ENCODE results near the gene VPS33A.

Gene VPS33A

DNA sequence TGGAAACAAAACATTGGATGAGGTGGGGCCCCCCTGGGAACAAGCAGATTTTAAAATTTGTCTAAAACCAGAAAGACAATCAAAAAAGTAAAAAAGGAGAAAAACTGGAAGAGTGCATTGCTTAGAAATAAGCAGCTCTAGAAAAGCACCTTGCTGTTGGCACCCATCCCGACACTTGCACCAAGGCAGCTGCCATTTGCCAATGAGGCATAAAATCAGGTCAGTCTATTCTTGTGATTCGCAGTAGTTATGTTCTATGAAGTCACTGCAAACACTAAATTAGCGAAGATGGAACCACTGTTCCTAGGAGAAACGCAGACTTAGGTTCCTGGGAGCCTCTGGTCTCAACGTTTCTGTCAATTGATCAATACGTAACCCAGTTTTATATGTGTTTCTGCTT is 16.2 kb downstream of the VPS33A start:
- DNase-seq = no peak

DNA sequence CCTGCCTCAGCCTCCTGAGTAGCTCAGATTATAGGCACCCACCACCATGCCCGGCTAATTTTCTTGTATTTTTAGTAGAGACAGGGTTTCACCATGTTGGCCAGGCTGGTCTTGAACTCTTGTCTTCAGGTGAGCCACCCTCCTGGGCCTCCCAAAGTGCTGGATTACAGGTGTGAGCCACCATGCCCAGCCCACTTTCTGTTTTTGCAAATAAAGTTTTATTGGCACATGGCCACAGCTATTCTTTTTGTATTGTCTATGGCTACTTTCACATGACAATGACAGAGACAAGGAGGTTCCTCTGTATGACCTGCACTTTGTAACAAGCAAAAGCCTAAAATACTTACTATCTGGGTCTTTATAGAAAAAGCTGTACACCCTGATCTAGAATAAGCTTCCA is 20.7 kb downstream of the VPS33A start:
- DNase-seq = no peak

DNA sequence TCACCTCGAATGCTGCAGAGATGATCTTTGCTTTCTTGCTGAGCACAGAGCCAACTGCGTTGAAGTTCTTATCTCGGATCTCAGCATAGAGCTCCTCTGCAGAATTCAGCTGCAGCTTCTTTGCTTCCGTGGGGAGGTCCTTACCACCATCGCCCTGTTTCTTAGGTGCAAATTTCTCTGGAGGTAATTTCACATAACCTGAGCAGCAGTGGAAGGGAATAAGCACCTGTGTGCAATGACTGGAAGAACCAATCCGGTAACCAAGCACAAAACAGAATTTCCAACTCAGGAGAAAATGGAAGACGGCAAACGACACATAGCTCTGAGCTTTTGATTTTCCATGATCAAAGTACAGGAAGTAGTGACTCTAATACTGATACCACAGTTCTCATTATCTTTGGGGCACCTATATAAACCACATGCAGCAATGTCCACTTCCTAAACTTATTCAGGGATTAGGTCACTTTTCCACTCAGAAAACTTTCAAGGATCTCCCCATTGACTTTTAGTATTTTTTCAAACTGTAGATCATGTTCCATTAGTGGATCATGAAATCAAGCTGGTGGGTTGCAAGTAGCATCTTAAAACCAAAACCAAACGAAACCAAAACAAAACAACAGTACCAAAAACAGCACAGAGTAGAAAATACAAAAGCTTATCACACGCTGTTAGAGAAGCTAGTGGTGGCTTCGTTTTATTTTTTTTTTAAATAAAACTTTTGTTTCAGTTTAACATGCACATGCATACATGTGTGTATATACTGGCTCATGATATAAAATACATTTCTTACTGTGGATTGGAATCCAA is 21.5 kb downstream of the VPS33A start:
- no peak for DNase-seq

DNA sequence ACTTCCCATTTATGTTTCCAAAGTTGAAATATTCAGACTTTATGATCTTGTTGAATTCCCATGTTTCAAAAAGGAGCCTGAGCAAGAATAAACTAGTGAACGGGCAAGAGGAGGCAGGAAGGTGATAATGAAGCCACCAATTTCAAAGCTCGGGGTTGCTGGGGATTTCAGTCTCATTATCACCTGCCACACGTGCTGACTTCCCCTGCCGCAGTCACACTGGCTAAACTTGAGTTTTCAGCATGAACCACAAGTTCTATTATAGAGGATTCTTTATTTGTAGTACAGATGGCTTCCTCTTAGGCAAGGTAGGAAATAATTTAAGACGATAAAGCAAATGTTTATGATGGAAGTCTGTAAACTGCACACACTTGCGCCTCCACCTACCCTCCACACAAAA is 22.3 kb downstream of the VPS33A start:
- no peak for DNase-seq

DNA sequence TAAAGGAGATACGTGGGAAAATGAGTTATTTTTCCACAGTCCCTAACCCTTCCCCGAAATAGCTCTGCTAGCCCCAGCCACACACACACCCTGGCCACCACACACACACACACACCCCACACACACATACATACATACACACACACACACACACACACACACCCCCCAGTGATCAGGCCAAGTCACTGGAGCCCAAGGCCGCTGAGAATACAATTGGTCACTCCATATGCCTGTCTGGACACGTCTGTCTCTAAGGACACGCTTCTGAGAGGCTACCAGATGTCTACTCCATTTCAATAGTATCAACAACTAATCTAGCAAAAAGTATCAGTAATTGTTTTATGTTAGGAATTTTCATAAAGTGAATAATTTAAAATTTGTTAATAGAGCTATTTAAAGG is 27.4 kb downstream of the VPS33A start:
- DNase-seq = no peak

DNA sequence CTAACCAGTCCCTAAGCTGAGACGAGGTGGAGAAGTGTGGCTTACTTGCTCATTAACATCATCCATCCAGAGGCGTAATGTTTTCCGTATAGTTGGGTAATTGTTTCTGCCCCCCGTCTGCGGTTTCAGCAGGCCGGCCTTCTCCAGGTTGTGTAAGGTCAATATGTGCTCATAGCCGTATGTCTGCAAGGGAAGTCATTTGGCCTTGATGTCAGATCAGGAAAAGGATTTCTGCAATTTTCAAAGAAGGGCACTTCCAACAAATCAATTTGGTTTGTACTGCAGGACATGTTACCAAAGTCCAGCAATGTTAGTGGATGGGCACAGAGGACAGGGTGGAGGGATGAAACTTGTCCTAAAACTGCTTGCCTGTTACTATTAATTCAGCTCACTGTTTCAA is 30.6 kb downstream of the VPS33A start:
- DNase-seq = no peak

DNA sequence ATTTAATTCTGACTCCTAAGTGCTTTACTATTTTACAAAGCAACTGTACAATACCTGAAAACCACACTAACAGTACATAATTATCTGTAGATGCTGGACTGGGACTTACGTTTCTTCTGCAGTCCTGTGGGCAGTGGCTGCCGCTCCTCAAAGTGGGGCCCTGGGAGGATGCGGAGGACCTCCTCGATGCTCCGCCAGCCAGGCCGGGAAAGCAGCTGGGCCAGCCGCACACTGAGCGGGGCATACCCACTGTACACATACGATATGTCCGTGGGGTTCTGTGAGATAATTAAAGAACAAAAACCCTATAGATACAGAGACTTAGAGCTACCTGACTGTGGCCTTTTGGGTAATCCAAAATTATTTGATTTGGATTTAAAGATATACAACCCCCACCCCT is 33.6 kb downstream of the VPS33A start:
- no peak for DNase-seq

DNA sequence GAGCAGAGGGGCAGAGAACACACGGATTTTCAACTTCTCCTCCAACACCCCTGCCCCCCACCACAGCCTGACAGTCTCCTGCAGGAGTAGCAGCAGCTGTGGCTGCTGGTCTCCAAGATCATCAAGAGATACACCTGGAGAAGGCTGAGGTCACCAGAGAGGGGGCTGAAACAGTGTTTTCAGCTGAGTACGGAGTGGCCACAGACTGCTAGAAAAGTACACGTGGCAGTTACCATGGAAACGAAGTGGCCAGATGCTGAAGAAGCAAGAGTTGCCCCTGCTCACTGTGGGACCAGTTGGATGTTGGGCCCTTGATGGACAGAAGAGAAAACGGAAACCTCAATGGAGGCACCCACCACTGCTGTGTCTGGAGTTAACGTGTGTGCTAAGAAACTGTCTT is 35.5 kb downstream of the VPS33A start:
- peak; percentile 13 for DNase-seq

DNA sequence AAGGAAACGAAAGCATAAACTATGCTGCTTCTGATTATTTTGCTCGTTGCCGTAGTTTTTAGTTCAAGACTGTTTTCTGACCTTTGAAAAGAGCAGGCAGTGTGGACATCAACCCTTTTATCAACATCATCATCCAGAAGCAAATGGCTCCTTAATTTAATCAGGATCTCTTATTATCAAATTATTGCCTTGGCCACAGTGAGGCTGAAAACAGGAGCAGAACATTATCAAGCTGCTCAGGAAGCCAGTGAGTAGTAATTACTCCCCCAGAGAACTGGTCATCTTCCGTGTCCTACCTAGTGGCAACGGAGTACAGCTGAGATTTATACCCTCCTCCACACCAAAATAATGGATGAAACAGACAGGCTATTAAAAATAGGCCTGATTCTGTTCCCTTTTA is 38.2 kb downstream of the VPS33A start:
- no peak for DNase-seq

DNA sequence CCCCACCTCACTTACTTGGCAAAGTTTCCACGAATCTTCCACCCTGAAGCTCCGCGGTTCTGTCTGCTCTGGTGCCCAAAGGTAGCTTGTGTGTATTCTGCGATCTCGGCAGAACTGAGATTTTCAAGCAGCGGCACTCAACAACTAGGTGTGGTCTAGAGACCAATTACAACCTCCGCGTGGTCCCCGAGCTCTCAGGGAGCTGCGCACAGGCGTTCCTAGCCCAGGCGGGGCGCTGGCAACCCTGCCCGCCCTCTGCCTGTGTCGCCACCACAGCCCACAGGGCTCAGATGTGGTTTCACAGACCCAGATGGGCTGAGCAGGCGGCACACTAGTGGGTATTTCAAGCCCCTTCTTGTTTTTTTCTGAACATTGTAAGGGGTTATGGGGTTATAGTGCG is 39.0 kb downstream of the VPS33A start:
- peak; percentile 57 for DNase-seq

DNA sequence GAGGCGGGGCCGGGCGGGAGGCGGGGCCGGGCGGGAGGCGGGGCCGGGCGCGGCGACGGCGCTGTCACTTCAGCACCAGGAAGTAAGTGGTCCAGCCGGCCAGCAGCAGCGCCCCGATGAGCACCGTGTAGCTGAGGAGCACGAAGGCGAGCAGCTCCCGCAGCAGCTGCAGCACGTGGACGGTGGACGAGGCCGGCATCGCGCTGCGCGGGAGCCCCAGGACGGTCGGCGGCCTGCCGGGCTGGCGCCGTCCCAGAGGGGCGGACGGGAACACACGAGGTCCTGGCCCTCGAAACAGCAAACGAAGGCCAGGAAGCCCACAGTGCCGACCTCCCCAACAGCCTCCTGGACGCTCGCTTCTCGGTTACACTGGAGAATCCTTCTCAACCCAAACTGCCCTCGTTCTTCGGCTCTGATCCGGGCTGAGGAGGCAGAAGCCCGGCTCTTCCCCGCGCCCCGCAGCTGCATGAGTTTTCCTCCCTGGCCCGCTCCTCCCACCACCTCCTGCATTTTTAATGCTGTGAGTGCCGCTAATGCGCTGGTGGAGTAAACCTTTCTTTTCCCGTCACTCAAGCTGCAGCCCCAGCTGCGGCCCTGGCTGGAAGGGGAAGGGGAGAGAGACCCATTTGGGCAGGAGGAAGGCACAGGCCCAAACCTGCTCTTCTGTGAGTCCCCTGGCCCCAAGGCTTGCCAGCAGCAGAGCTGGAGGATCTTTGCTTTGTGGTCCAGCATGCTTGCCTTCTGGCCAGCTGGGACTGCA is 39.7 kb downstream of the VPS33A start:
- peak; percentile 69 for DNase-seq

DNA sequence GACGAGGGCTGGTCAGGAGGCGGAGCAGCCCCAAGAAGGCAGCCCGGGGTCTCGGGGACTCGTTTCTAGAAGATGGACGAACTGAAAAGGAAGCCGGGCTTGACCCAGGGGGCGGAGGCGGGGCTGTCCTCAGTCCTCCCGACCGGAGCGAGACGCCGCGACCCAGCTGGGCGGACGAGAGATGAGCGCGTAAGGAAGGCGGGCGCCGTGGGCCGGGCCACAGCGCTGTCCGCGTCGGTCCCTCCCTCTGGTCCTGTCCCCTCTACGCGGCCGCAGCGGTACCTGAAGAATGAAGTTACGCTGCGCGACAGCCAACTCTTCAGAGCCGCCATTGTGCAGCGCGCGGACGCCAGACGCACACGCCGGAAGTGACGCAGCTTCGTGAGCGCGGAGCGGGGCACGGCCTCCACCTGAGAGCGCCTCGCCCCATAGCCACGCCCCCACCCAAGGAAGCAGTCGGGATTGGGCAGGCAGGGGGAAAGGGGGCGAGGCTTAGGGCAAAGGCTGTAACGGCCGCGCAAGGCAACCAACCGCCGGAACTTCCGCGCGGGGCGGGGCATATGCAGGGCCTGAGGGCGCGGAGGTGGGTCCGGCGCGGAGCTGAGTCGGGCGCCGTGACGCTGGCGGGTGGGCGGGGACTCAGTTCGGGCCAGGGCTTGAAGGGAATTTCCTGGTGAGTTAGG is 40.5 kb downstream of the VPS33A start, which contains the start of gene DIABLO:
TSS of gene DIABLO (minus strand) at position 370 of the 683 bp plus-strand sequence. CDS start at position 332, 38 bp downstream.
- peak; percentile 100 for DNase-seq

DNA sequence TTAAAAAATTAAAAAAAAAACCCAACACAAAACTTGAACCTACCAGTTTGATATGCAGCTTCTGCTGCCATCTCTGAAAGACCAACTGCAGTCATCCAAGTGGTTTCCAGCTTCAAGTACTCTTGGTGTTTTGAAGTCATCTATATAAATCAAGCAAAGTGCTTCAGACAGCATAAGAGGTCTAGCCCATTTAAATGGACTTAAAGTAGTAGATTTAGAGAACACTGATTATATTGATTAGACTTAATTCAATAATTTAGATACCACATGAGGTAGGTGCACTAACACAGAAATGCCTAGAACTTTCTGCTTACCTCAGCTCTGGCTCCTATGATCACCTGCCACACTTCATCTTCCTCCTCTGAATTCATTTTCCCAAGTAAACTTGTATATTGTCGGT is 49.8 kb downstream of the VPS33A start:
- no peak for DNase-seq

DNA sequence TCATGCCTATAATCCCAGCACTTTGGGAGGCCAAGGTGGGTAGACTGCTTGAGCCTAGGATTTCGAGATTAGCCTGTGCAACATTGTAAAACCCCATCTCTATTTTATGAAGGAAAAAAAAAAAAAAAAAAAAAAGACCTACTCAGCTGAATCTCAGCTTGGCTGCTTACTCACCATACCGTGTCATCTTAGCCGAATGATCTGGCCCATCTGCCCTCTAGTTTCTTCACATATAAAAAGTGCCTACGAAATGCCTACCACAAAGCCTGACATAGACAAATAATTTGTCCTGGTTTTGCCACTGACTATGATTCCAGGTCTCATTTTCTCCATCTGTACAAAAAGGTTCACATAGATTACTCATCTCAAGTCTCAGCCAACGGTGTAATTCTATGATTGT is 50.5 kb downstream of the VPS33A start:
- DNase-seq = no peak

DNA sequence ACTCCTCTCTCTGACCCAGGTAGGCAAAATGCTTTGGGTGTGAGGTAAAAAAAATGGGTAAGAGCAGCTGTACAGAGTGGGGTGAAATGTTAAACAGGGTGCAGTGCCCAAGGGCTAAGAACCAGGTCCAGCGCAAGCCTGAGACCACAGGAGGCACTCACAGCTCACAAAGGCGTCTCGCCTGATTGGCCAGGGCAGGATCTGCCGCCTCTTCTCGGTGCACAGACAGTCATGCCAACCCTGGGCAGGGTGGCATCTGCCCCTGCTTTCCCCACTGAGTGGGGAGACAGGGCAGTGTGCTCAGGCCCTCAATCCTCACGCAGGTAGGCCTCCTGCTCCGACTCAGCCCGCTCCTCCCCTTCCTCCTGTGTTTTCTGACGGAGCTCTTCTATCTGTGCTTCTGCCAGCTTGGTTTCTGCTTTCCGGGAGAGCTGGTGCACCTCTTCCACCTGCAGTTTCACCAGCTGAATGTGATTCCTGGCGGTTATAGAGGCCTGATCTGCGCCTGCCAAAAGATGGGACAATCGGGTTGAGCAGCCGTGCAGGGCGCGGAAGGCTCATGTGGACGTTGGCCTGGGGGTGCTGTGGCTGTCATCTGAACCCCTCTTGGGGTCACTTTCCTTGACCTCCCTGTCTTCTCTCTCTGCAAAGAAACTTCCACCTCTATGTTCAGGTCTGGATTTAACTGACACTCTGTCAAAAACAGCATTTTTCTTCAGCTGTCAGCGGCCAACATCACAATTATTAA is 58.0 kb downstream of the VPS33A start:
- DNase-seq = no peak

DNA sequence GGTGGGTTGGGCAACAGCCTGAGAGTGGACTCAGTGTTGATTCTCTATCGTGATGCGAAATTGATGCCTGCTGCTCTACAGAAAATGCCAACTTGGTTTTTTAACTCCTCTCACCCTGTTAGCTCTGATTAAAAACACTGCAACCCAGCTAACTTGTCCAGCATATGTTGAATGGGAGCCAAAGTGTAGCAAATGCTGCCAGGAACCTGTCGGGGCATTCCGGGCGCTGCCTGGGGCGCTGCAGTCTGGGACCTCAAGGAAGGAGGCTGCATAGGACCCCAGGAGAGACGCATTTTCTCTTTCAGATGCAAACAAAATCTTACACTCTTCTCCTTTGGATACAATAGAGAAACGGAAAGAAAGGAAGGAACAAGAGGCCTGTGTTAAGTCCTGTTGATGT is 58.9 kb downstream of the VPS33A start:
- DNase-seq = no peak

DNA sequence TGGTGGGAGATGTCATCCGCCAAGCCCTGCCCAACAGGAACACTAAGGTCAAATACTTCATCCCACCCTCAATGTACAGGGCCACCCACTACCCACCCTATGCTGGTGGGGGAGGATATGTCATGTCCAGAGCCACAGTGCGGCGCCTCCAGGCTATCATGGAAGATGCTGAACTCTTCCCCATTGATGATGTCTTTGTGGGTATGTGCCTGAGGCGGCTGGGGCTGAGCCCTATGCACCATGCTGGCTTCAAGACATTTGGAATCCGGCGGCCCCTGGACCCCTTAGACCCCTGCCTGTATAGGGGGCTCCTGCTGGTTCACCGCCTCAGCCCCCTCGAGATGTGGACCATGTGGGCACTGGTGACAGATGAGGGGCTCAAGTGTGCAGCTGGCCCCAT is 59.3 kb downstream of the VPS33A start:
- DNase-seq = no peak

DNA sequence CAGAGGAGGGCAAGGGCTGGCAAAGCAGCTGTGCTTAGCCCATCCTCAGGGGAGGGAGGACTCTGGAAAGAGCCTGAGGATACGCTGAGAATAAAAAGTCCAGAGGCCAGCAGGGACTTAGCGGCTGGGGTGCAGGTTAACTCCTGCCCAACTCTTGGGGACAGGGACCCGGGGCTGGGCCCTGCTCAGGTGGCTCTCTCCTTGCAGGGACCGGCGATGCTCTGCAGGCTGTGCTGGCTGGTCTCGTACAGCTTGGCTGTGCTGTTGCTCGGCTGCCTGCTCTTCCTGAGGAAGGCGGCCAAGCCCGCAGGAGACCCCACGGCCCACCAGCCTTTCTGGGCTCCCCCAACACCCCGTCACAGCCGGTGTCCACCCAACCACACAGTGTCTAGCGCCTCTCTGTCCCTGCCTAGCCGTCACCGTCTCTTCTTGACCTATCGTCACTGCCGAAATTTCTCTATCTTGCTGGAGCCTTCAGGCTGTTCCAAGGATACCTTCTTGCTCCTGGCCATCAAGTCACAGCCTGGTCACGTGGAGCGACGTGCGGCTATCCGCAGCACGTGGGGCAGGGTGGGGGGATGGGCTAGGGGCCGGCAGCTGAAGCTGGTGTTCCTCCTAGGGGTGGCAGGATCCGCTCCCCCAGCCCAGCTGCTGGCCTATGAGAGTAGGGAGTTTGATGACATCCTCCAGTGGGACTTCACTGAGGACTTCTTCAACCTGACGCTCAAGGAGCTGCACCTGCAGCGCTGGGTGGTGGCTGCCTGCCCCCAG is 60.0 kb downstream of the VPS33A start:
- peak; percentile 29 for DNase-seq

DNA sequence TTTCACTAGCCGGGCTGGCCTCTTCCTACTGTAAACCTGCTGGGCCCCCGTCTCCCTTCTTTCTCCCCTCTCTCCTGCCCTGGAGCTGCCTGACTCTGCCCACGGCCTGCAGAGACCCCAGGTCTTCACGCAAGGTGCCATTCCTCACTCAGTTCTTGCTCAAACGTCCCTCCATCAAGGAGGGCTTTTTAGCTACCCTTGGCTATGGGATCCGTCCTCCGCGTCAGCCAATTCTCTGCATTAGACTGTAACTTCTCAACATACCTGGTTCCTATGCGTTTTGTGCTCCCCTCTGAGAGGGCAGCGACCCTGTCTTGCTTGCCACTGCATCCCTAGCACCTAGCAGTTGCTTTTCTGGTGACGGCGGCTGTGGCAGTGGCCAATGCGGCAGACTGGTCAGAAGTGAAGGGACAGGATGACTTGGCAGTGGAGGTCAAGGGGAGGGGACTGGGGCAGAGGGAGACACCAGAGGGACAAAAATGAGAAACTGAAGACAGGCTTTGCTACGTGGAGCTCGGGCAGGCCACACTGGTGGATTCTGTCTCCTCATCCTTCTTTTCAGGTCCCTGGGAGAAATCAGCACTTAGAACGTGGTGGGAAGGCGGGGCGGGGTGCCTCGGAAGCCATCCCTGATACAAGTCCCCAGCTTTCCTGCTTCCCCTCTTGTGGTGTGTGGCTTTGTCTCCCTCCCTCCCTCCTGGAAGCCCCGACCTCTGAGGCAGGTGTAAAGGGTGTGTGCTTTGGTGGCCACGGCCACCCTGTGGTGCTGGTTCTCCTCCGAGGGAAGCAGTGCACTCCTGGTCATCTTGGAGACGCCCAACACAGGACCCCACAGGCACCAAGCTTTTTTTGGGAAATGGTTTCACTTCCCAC is 61.0 kb downstream of the VPS33A start:
- DNase-seq = peak; percentile 44

DNA sequence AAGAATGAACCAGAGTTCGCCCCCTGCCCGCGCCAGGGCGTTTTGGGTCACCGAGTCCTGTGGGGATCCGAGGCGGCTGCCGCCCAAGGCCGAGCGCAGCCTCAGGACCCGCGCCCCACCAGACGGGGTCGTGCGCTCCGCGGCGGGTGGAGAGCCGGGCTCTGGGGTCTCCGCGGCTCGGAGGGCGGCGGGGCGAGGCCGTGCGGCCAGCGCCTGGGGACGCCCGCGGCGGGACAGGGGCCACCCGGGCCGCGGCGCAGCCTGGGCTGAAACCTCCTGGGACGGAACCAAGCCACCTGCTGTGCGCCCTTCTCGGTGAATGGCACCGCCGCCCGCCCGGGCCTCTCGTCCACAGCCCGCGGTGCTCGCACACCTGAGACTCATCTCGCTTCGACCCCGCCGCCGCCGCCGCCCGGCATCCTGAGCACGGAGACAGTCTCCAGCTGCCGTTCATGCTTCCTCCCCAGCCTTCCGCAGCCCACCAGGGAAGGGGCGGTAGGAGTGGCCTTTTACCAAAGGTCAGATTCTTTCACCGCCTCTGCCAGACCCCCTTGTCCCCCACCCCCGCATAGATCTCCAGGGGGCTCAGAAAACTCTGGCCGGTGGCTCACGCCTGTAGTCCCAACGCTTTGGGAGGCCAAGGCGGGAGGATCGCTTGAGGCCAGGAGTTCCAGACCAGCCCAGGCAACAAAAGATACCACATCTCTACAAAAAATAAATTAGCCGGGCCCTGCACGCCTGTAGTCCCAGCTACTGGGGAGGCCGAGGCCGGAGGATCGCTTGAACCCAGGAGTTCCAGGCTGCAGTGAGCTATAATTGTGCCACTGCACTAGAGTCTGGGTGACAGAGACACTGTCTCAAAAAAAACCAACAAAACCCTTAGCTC is 61.9 kb downstream of the VPS33A start:
- peak; percentile 62 for DNase-seq
